CD4-positive, alpha-beta T cell treated with Interleukin-4 for 4 hours (primary cell): Measurements from ENCODE around the gene ELOVL7.

ENCODE experiments used
- DNase-seq: peaks from one replicate; pipeline ENCODE4 v3.0.0-alpha.2; 2020

ELOVL7 gene

GRCh38 chr5:60705144-60705543 lies 138.9 kb downstream of the ELOVL7 start:
- DNase-seq, result no peak

GRCh38 chr5:60703944-60704343 lies 140.1 kb downstream of the ELOVL7 start:
- no peak for DNase-seq
